GM19035 (cell line): Measurements from ENCODE around the gene ANKFN1.

Experiments
- ATAC-seq: cut with Tn5 transposase; IDR thresholded peaks from one replicate; pipeline ENCODE4 v1.9.1; 2021; ENCODE audit not compliant: unreplicated experiment

Gene ANKFN1

GRCh38 chr17:56152874-56153602 lies at the start of gene ANKFN1:
ANKFN1 (plus strand) TSS chr17:56153475; CDS start chr17:56212668, 59,193 bp downstream.
- ATAC-seq, result no peak

- no peak for ATAC-seq
Observed at GRCh38 chr17:56108811-56109284, 44.4 kb upstream of the ANKFN1 start.

- ATAC-seq, result no peak
Observed at GRCh38 chr17:56109836-56110235, 43.4 kb upstream of the ANKFN1 start.

GRCh38 chr17:56110463-56111135 lies 42.7 kb upstream of the ANKFN1 start:
- ATAC-seq, result no peak

GRCh38 chr17:56111706-56112485 lies 41.4 kb upstream of the ANKFN1 start:
- ATAC-seq, result no peak

GRCh38 chr17:56113486-56113885 lies 39.8 kb upstream of the ANKFN1 start:
- no peak for ATAC-seq

GRCh38 chr17:56114469-56114868 lies 38.8 kb upstream of the ANKFN1 start:
- no peak for ATAC-seq

- ATAC-seq, result no peak
Observed at GRCh38 chr17:56119191-56119590, 34.1 kb upstream of the ANKFN1 start.

- ATAC-seq, result no peak
Observed at GRCh38 chr17:56119936-56120335, 33.3 kb upstream of the ANKFN1 start.

GRCh38 chr17:56121191-56122051 lies 31.9 kb upstream of the ANKFN1 start:
- no peak for ATAC-seq

- ATAC-seq, result no peak
Observed at GRCh38 chr17:56125830-56126819, 27.1 kb upstream of the ANKFN1 start.

- ATAC-seq, result no peak
Observed at GRCh38 chr17:56130026-56130425, 23.2 kb upstream of the ANKFN1 start.

- no peak for ATAC-seq
Observed at GRCh38 chr17:56130631-56131030, 22.6 kb upstream of the ANKFN1 start.

GRCh38 chr17:56131431-56131830 lies 21.8 kb upstream of the ANKFN1 start:
- ATAC-seq, result no peak

- no peak for ATAC-seq
Observed at GRCh38 chr17:56136301-56136700, 17.0 kb upstream of the ANKFN1 start.

- no peak for ATAC-seq
Observed at GRCh38 chr17:56141046-56141839, 12.0 kb upstream of the ANKFN1 start.

GRCh38 chr17:56142325-56142724 lies 10.9 kb upstream of the ANKFN1 start:
- ATAC-seq, result no peak

- no peak for ATAC-seq
Observed at GRCh38 chr17:56142781-56143180, 10.5 kb upstream of the ANKFN1 start.

- ATAC-seq, result no peak
Observed at GRCh38 chr17:56144223-56144622, 9.1 kb upstream of the ANKFN1 start.
